Suprapubic skin (tissue), 4 donors: ENCODE data around the gene WAC.

Source experiments
- EP300 ChIP-seq: sonication (generic); formaldehyde crosslinking; IDR thresholded peaks from one replicate; pipeline ENCODE4 v1.6.1; 2017; ENCODE audit warnings: antibody characterized with exemption
- POLR2A ChIP-seq, 2 donors: fragments of 450-650 bp; IDR thresholded peaks; one replicate each; pipeline ENCODE4 v1.6.1; 2017; ENCODE audit warnings: antibody characterized with exemption in 2 of 2, mild to moderate bottlenecking in 2 of 2, moderate library complexity in 2 of 2
- POLR2AphosphoS5 ChIP-seq, 3 donors: sonication (generic); formaldehyde crosslinking; IDR thresholded peaks; one replicate each; pipeline ENCODE4 v1.6.1; 2017; ENCODE audit warnings: antibody characterized with exemption in 3 of 3
- TF ChIP-seq, protein P1 (sequence below), 2 donors: fragments of 200-600 bp in 1 of 2; fragments of 450-650 bp in 1 of 2; sonication (generic) in 1 of 2; IDR thresholded peaks; one replicate each; pipeline ENCODE4 v1.5.1; 2016 to 2019; ENCODE audit warnings: antibody characterized with exemption in 2 of 2, mild to moderate bottlenecking in 1 of 2, moderate library complexity in 1 of 2

DNA sequence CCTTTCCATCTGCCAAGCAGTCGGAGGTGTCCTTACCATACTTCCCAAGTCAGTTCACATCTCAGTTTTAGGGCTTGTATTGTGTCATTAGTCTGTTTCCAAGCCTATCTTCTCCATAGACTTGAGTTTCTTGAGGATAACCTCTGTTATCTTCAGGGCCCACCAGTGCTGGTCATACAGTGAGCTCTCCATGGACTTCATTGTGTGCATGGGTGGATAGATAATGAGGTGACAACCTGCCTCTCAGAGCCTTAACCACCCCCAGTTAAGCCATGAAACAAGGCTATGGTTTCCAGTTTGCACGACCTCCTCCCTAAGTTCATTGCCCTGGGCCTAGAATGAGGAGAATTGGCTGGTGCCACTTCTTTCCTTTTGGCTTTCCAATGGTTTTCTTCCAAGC is 38.5 kb upstream of the WAC start:
- no peak for TF ChIP-seq POLR2AphosphoS5 (IDR thresholded peaks at IDR 0.05)
- TF ChIP-seq, protein P1, sequence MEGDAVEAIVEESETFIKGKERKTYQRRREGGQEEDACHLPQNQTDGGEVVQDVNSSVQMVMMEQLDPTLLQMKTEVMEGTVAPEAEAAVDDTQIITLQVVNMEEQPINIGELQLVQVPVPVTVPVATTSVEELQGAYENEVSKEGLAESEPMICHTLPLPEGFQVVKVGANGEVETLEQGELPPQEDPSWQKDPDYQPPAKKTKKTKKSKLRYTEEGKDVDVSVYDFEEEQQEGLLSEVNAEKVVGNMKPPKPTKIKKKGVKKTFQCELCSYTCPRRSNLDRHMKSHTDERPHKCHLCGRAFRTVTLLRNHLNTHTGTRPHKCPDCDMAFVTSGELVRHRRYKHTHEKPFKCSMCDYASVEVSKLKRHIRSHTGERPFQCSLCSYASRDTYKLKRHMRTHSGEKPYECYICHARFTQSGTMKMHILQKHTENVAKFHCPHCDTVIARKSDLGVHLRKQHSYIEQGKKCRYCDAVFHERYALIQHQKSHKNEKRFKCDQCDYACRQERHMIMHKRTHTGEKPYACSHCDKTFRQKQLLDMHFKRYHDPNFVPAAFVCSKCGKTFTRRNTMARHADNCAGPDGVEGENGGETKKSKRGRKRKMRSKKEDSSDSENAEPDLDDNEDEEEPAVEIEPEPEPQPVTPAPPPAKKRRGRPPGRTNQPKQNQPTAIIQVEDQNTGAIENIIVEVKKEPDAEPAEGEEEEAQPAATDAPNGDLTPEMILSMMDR (IDR thresholded peaks at IDR 0.05), result no peak
- no peak for TF ChIP-seq POLR2A (IDR thresholded peaks at IDR 0.05)
- TF ChIP-seq EP300, result no peak
